Right kidney (tissue), 1 donor: ENCODE data around the gene DIDO1.
A peak's percentile ranks its signal among the peaks of the same experiment; 100 is the strongest.

Source experiments
- DNase-seq: peaks from one replicate; pipeline ENCODE4 v3.0.0-alpha.2; 2016

Gene DIDO1

DNA sequence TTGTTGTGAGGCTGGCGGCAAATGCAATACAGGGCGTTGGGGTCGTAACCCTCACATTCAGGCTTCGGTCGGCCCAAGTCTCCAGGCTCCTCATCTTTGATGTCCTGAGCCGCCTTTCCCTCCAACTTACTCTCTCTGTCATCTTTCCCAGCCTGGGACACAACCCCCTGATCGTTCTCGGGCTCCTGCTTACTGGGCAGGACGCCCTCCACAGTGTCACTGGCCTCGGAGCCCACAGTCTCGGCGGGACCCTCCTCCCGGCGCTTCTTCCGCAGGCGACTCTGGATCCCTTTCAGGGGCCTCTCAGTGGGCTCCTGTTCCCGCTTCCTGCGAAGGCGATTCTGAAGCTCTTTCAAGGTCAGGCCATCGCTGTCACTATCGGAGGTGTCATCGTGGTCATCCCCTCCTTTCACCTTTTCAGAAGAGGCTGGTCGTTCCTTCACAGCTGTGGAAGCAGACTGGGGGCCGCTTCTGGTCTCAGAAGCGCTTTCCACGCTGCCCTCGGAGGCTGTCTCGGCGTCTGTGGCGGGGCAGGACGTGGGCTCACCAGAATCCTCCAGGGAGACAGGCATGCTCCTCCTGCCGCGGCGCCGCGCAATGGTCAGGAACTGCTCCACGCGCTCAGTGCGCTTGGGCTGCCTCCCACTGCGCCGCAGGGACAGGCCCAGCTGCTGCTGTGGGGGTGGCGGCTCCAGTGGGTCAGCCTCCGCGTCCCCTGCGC is 15.4 kb downstream of the DIDO1 start:
- DNase-seq: no peak

DNA sequence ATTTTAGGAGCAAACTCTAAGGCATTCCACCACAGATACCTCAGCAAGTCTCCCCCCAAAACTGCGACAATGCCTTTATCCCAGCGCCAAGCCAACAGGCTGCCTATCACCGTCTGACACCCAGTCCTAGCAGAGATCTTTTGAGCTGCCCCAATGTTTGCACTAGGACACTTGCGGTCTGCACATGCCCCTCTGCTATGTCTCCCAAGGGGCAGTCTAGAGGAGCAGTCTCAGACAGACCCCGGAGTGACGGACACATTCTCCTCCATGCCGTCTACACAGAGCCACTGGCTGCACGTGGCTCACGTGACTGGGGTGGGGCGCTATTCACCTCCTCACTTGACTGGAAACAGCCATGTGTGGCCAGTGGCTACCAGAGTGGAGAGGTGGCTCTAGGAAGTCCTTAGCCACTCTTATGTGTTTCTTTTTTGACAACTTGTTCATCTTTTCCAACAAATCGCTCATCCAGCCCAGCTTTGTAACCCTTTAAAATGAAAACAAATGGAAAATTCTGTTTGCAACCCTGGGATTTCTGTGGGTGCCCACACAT is 16.0 kb downstream of the DIDO1 start:
- no peak for DNase-seq

DNA sequence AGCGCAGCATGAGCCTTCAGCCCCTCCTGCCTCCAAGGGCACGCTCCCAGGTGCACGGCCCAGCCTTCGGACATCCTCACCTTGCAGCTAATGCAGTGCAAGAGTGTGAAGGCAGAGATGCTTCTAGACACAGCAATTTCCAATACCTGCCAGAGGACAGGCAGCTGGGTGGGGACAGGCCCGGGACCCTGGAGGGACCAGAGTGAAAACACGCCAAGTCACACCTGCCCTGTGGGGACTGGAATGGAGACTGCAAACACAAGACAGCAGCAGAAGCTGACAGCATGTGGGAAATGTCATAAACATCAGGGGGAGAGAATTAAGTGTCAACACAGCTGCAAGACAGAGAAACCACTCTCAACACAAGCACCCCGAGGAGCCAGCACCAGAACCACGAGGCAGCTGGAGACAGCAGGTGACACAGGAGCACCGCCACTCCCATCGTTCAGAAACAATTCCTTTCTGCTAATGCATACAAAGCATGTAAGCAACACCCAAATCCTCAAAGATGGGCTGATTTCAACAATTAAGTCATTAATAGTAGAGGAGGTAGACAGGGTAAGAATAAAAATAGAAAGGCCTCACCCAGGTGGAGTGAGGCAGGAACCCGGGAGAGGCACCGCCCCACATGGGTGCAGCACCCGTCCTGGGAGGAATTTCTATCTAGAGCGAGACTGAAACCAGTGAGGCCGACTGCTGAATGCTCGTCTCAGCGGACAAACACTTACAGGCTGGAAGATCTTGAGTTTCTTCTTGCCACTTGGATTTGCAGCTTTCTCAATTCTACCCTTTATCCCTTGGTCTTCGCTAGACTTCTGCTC is 17.1 kb downstream of the DIDO1 start:
- DNase-seq: no peak

DNA sequence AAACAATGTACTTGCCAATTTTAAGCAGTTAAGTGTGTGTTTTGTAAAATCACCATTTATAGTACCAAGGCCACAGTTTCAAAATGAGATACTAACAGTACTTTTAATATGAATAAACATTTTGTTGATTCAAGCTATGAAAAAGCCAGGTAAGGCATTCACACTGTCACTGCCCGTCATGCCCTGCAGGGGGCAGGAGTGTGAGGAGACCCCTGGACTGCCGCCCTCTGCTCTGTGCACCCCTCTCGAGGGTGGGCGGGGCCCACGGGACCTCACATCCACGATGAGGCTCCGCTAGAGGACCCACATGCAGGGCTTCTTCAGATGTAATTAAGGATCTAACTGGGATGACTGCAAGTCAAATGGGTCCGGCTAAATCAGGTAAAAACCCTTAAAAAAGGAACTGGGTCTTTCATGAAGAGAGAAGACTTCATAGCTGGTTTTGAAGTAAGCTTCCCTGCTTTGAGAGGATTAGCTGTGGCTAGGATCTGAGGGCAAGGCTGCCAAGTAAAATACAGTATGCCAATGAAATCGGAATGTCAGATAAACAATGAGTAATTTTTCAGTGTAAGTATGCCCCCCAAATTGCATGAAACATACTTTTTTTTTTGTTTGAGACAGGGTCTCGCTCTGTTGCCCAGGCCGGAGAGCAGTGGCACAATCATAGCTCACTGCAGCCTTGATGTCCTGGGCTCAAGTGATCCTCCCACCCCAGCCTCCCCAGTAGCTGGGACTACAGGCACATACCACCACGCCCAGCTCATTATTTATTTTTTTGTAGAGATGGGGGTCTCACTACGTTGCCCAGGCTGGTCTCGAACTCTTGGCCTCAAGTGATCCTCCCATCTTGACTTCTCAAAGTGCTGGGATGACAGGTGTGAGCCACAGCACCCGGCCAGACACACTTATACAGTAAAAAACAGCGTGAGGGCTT is 18.7 kb downstream of the DIDO1 start:
- no peak for DNase-seq

DNA sequence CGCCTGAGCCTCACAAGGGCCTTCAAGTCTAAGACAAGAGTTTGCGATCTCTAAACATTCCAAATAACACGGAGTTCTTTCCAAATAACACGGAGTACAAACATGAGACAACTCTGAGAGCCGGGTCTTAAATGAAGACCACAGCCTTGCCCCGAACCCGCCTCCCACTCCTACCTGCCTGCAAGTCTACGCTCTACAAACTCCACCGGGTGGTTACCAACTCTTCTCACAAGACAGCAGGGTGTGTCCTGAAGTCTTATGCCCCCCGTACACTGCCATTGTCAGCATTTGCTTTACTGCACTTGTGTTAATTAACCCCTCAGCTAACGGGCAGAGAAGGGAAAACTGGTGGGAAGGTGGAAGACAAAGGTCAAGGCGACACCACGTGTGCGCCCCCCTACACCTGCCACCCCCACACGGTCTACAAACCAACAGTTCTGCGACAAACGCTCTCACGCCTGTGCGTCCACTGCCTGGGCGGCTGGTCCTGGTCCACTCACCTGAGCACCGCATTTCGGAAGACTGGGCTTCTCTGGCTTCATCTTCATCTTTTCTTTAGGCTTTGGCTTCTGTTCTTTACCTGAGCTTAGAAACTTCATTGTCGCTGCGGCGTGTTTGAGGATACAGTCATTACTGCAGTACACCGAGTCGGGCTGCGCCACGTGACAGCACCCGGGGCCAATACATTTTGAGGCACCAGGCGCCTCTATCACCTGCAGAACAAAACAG is 19.5 kb downstream of the DIDO1 start:
- DNase-seq: no peak

DNA sequence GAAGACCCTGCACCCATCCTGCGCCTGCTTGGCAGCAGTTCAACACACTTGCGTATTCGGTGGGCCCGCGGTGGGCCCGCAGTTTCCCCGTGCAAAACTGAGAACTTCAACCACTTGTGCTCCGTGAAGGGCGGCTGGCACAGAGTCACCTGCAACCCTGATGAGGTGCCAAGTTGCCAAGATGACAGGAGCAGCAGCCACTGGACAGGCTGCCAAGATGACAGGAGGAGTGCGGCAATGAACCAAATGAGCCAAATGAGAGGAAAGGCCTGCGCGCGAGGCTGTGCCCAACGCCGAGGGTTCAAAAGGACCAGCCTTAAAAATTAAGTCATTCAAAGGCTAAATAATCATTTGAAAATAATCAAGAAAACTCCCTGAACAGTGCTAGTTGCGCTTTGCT is 20.1 kb downstream of the DIDO1 start:
- DNase-seq: no peak

DNA sequence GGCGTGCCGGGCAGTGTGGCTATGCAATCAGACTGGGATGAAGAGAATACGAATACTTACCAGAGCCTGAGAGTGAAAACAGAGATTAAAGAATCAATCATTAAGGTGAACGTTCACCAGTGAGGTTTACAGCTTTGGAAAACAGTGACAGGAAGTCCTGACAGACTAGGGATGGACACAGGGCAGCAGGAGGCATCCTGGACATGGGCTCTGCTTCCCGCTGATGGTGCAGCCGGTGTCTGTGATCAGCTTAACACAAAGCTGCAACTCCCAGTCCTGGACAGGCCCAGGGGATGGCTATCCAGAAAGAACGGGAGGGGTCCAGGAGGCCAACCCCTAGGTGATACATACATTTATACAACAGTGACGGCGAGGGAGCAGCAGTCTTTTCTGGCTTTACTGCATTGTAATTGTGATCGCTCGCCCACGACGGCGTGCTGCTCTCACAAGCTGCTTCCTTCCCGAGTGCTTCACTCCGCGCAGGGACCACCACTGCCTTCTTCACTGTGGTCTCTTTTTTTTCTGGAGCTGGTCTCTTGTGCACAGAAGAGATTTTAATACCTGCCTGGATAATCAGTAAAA is 20.7 kb downstream of the DIDO1 start:
- no peak for DNase-seq

DNA sequence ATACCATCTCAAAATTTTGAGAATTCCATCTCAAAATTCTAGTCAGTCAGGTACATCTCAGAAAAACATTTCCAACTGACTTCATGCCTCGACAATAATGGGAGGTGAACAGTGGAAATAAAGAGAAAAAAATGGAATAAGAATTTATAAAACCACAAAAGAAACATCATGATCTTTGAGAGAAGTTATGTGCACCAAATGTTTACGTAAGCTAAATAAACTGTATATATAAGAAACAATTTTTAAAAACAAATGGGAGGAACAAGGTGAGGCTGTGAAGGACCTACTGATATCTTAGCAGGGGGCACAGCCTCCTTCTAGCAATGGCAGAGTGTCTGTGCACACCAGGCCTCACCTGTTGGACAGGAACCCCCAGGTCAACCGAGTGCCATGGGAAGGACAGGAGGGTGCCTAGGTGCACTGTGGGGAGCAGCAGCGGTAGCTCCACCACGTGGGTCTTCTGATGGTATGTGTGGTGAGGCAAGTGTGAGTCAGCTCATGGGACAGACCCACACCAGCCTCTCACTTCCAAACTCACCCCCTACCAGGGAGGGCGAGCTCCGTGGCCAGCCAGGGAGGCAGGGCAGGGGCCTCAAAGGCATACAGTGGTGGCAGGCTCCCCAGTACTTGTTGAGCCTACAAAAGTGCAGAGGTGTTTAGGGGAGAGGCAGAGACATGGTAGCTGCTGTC is 23.2 kb downstream of the DIDO1 start:
- no peak for DNase-seq

DNA sequence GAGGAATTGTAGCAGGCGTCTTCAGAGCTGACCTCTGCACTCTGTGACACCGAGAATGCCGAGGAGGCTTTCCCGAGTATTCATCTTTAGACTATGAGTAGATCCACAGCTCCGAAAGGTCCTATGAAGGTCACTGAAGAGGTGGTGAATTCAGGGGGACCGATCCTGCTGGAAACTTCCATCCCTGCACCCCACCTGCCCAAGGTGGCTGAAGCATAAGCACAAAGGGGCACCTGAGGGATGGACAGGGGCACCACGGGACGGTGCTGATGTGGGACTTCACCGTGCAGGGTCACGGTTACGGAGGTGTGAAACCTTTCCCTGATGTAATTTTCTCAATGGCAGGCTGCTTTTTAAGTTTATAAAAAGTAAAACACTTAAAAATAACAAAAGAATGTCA is 24.4 kb downstream of the DIDO1 start:
- no peak for DNase-seq

DNA sequence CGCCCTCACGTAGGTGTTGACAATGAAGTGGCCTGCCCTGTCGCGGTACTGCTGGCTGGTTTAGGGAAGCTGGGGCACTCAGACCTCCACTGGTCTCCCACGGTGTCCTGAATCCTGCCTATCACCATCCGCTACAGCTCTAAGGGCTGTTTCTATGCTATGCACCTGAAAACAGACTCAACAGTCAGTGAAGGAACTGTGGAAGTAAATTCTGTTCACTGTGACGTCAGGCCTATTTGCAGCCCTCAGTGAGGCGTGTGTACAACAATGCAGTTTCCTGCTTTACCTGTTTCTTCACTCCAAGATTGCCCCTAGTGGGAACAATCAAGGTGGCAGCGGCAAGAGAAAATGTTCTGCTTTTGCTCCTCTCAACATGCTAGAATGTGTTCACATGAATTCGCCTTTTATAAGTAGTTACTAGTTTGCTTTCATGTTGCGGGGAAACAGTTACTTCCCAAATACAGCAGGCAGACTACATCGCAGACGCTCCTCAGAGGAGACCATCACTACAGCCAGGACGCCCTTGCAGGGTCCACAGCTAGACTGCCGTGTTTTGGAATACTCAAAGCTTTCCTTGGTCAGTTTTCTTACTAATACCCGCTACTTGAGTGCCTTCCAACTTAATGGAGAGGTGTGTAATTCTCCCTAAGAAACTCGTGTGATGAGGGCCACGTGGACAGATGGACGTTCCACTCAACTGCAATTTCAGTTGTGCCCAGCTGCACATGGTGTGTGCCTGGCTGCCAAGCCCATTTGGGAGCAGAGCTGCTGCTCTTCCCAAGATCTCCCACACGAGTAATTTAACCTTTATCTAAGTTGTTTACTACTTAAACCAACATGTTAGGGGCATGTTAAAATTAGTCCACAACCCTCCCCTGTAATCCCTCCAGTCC is 25.4 kb downstream of the DIDO1 start:
- peak; percentile 13 for DNase-seq

DNA sequence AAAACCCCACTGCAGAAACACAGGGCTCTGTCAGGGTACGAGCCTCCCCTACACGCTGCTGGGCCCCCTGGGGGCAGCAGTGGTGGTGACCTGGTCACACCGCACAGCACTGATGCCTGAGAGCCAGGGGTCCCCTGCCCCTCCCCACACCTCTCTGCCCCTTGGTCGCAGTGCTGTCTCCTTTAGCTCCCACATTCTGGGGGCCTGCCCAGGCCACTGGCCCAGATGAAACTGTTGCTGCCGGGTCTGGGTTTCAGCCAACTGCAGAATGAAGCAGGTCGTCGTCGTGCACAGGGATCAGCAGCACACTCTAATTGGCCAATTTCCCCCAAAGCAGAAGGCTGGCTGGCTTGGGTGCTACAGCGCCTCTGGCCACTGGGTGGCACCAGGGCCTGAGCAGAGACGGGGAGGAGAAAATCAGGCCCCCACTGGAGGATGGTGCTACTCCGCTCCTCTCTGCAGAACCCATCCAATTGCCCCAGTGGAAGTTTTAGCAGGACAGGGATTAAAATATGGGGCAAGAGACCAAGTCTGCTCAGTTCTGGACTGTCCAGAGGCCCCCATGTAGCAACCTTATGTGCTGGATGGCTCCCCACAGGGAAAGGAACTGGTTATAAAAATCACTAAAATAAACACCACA is 26.1 kb downstream of the DIDO1 start:
- DNase-seq: peak; percentile 74

DNA sequence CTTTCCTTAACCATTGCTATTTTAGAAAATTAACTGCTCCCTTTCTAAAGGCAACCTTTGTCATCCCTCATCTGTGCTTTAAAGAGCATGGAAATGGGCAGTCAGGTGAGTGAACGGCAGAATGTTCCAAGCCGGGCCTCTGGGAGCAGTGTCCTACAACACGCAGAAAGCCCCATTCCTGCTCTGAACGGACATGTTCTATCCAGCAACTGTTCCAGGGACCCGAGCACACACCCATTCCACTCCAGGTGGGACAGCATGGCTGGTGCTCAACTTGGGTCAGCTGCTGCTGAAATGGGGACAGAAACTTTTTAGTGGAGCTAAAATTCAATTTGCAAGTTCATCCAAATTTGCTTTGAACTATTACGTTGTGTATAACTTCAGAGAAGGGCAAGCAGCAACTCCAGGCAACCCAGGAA is 26.7 kb downstream of the DIDO1 start:
- no peak for DNase-seq

DNA sequence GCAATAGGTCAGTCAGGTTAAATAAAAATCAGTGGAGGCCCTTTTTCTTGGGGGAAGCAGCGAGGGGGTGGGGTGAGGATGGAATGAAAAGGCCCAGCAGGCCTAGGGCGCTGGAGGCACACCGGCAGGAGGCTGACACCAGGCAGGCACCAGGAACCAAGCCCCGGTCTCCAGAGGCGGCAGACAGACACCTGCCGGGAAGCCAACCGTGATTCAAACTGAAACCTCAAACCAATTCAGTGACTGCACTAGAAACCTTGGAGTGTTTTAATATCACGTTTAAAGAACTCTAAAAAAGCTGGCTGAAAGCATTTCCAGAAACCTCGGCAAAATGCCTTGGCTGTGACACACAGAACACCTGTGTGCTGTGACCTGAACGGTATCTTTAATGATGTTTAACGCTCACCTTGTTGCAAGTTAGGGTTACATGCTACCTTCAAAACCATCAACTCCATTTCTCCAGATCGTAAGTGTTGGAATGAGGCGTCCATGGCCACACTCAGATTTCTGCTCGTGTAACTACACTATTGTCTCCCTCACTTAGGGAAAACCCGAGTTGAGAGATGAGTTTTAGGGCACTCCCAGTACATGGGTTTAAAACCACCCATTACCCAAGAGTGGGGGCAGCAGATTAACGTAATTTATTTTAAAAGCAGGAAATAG is 27.2 kb downstream of the DIDO1 start:
- DNase-seq: no peak

DNA sequence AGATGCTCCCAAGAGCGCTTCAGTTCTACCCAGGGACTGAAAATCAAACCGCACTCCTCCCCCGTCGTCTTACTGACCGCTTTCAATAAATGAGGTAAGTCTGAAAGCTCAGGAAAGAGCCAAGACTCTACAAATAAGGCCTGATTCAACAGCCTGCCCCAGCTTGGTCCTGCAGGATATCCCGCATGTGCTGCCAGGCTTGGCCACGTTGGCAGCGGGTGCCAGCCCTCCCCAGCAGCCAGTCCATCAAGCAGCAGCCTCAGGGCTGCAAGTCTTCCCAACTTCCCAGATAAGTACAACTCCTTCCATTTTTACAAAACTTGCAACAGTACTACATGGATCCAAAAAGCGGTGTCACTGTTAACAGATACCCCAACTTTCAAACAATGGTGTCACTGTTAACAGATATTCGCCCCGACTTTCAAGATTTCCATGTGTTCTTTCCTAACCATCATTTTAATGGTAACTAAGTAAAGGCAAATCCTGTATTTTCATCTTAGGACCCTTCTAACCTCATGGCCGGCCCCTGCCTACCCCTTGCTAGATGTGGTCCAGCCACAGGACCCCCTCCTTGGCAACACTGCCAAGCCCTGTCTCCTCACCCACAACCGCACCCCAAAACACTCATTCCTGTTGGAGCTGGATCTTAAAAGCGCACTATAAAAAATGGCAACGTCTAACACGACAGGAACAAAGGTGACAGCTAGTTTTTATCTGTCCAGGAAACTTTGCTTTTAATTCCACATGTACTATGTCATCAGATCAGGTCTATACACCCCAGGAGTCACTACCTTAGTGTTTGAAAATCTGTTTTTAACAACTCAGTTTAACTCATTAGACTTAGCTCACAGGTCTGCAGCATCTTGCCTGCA is 28.0 kb downstream of the DIDO1 start:
- no peak for DNase-seq

DNA sequence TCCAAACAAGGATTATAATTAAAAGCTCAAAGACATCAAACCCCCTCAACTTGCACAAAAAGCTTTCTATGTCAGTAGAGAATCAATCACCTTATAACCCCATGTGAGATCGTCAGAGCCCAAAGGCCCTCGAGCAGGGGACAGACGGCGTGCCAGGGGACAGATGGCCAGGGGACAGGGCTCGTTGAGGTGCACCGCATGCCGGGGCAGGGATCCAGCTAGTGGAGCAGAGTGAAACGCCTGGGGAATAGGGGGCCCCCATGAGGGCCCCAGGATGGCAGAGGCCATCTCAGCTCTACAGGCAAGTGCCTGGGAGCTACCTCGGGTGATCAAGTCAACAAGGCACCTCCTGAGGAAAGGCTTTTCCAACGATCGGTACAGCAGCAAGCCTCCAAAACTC is 28.6 kb downstream of the DIDO1 start:
- no peak for DNase-seq

DNA sequence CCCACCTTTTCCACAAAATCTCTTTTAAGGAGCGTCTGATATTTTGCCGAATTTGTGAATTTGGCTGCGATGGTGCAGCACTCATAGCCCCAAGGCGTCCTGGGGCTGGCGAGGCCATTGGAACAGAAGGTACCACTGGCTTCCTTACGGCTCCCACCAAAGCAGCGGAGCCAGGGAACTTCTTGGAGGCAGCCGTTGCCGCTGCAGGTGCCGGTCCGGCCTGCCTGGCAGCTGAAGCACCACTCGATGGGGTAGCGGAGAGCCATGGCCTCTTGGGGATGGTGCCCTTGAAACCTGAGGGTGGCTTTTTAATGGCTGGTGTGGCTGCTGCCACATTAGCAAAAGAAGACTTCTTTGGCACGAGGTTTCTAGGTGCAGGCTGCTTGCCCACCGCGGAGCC is 29.8 kb downstream of the DIDO1 start:
- no peak for DNase-seq

DNA sequence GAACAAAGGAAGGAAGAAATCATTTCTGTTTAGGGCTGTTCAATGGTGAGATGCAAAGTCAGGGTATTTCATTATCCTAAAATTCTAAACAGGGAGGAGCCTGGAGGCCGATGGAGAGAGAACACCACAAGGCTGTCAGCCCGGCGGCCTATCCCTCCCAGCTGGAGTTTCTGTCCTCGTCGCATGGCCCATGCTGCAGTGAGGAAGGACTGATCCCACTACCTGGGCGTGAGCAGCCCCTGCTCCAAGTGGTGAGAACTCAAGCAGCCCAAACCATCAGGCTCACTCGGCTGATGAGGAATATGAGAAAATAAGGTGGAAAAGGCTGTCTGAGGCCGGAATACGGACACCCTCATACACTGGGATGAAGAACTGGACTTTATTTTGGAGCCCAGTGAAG is 30.8 kb downstream of the DIDO1 start:
- DNase-seq: no peak

DNA sequence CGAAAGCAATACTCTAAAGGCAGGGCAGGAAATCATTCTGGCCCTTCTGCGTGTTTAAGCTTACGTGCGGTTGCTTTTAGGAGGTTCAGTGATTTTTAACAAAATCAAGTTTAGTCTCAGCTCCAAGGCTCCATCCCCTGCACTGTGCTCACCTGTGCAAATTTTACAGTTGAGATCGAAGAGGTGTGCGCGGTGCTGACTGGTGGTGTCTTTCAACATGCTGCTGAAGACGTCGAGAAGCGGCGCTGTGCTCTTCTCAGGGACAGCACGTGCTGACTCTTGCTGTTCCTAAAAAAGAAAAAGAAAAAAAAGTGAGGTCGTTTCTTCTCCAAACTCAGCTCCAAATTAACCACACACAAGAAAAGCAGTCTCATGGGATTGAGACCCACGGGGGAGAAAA is 32.0 kb downstream of the DIDO1 start:
- DNase-seq: no peak
